Mesothelial cell of epicardium (in vitro differentiated cells): ENCODE data around the gene ZNF638. TPM values are rescaled to one million over a fixed set of nuclear protein-coding genes. Genes with fewer than 3 reads are reported as not detected.

Experiments
- DNase-seq, 2 experiments: peaks; one replicate each; pipeline ENCODE4 v3.0.0; 2021; ENCODE audit warnings: low spot score in 2 of 2; ENCODE audit not compliant: unreplicated experiment in 2 of 2
- H3K27ac Mint-ChIP-seq: 2 replicates; pipeline ENCODE4 v1.8.0; 2021; ENCODE audit warnings: mixed read lengths
- H3K27me3 Mint-ChIP-seq: 2 replicates; pipeline ENCODE4 v1.8.0; 2021; ENCODE audit warnings: low read depth, mixed read lengths
- H3K36me3 Mint-ChIP-seq: 2 replicates; pipeline ENCODE4 v1.8.0; 2021; ENCODE audit warnings: mixed read lengths
- H3K4me1 Mint-ChIP-seq: 2 replicates; pipeline ENCODE4 v1.8.0; 2021; ENCODE audit warnings: mixed read lengths
- H3K4me3 Mint-ChIP-seq: 2 replicates; pipeline ENCODE4 v1.8.0; 2021; ENCODE audit warnings: mild to moderate bottlenecking, moderate library complexity, mixed read lengths
- H3K9me3 Mint-ChIP-seq: 2 replicates; pipeline ENCODE4 v1.8.0; 2021; ENCODE audit warnings: mixed read lengths
- CTCF ChIP-seq: fragments of 200-600 bp; sonication (generic); IDR thresholded peaks from one replicate; pipeline ENCODE4 v1.5.0; 2021; ENCODE audit warnings: antibody characterized with exemption; ENCODE audit not compliant: unreplicated experiment
- total RNA-seq: library from RNA; stranded (reverse); gene quantifications from 3 replicates; pipeline ENCODE4 v1.2.1, GENCODE V29; 2021

Gene ZNF638
- total RNA-seq, 1 donor from 2014 or later = 208 TPM

- Mint-ChIP-seq H3K27ac (no peak overlapping the region), H3K27me3 (peaks cover 55% of the 10 kb centered on the region), H3K4me1 (peaks cover 23% of the 10 kb centered on the region)
These were observed 121.0 kb downstream of the ZNF638 start for GRCh38 chr2:71452565-71452964.

GRCh38 chr2:71453404-71454220, 122.0 kb downstream of the ZNF638 start, which contains the start of gene DYSF:
Gene DYSF (plus strand): TSS chr2:71453561.
- no peaks in the 10 kb centered on the region for H3K9me3 Mint-ChIP-seq
- H3K36me3 Mint-ChIP-seq = no peaks in the 10 kb centered on the region
- peaks cover 55% of the 10 kb centered on the region for H3K27me3 Mint-ChIP-seq
- TF ChIP-seq CTCF = no peak
- peak within 1 kb of the TSS; percentile 63 for H3K4me3 Mint-ChIP-seq
- H3K4me1 Mint-ChIP-seq = peaks cover 23% of the 10 kb centered on the region
- H3K27ac Mint-ChIP-seq = no peak within 1 kb of the TSS
- peak in 1 of 2 experiments; percentile 53 for DNase-seq

More at GRCh38 chr2:71452565-71452964, 121.0 kb downstream of the ZNF638 start:
- no peak for DNase-seq
- H3K4me3 Mint-ChIP-seq = no peak overlapping the region
- H3K36me3 Mint-ChIP-seq = no peaks in the 10 kb centered on the region
- TF ChIP-seq CTCF = no peak
- H3K9me3 Mint-ChIP-seq = no peaks in the 10 kb centered on the region

GRCh38 chr2:71454221-71455010, 122.8 kb downstream of the ZNF638 start:
- Mint-ChIP-seq H3K4me1 (peaks cover 23% of the 10 kb centered on the region), H3K27me3 (peaks cover 55% of the 10 kb centered on the region), H3K36me3 (no peaks in the 10 kb centered on the region), H3K9me3 (no peaks in the 10 kb centered on the region), H3K4me3 (peak overlapping the region; percentile 43), H3K27ac (no peak overlapping the region)
- no peak for TF ChIP-seq CTCF
- DNase-seq = no peak

- Mint-ChIP-seq H3K4me1 (peaks cover 23% of the 10 kb centered on the region), H3K4me3 (no peak overlapping the region), H3K27ac (no peak overlapping the region), H3K36me3 (no peaks in the 10 kb centered on the region), H3K9me3 (no peaks in the 10 kb centered on the region), H3K27me3 (peaks cover 52% of the 10 kb centered on the region)
- no peak for DNase-seq
- no peak for TF ChIP-seq CTCF
These were observed 123.6 kb downstream of the ZNF638 start for GRCh38 chr2:71455011-71455740.

GRCh38 chr2:71455741-71456569, 124.4 kb downstream of the ZNF638 start:
- Mint-ChIP-seq H3K36me3 (no peaks in the 10 kb centered on the region), H3K4me3 (no peak overlapping the region), H3K4me1 (peaks cover 26% of the 10 kb centered on the region), H3K27ac (no peak overlapping the region), H3K27me3 (peaks cover 52% of the 10 kb centered on the region), H3K9me3 (no peaks in the 10 kb centered on the region)
- no peak for TF ChIP-seq CTCF
- peak in 1 of 2 experiments; percentile 33 for DNase-seq
